ENCODE measurements around the gene CABS1. TPM values are rescaled to one million over a fixed set of nuclear protein-coding genes. Genes with fewer than 3 reads are reported as not detected.

Gene CABS1
- total and polyA plus RNA-seq, 10 of the 15 experiments (the other 5 are each of a cell fraction or from before 2014, with no cell fraction given), result not detected

DNA sequence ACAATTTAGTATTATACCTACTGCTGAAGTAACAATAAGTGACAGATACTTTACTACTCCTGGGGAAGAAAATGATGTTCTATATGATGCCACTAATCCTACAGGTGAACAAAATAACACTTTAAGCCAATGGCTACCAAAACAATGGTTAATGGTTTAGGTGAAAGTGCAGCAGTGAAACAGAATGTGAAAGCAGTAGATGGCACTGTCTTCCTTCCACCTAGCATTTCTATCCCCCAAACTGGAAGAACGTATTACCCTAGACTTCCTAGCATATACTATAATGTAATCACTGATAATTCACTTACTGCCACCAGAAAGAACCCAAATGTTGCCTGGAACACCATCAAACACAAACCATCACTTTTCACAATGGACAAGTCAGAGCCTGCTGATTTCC, 18.9 kb upstream of the CABS1 start:
- ChIA-PET SMC1A (ENCODE audit: uncharacterized antibody, unreplicated experiment) (interaction anchor here (1.2 to 1.9 kb wide), 7 partner anchors 10 to 195 kb away, joined by 3 to 12 read pairs (median 7); no protein-coding TSS in a partner anchor), POLR2A (no interaction called here), CTCF (interaction anchor here (0.7 to 6.8 kb wide), 8 partner anchors 10 to 243 kb away, joined by 3 to 80 read pairs (median 4); no protein-coding TSS in a partner anchor), RAD21 (ENCODE audit: unreplicated experiment) (interaction anchor here (0.6 to 2.3 kb wide), 2 partner anchors 190 to 192 kb away, joined by 3 to 10 read pairs; no protein-coding TSS in a partner anchor)
- FAIRE-seq, result no peak
- no peaks in the 10 kb centered on the region for H3K79me2 ChIP-seq (ENCODE audit: control insufficient read depth, insufficient read depth, low read length)
- intact Hi-C loops (cut with micrococcal nuclease; ENCODE audit: unreplicated experiment), result loop anchor here (1.0 to 5.0 kb wide), 3 partner anchors 91 to 241 kb away; no protein-coding TSS in a partner anchor
- DNase-seq (ENCODE audit: low read depth, low spot score), result no peak
- 0% methylated on average over 1 of the region's 1 CpG for WGBS (ENCODE audit: insufficient coverage, insufficient replicate concordance, low lambda C conversion rate, missing lambda C conversion rate)
- no peak overlapping the region for H3K9ac ChIP-seq (ENCODE audit: control insufficient read depth, insufficient read depth, low read length)
- in situ Hi-C loops (cut with MboI), result no loop called here
- peak; percentile 84 for ATAC-seq
- no peak for TF ChIP-seq EZH2 (IDR thresholded peaks at IDR 0.05; ENCODE audit: borderline replicate concordance, control insufficient read depth, low read depth, low read length)
- TF ChIP-seq POLR2AphosphoS5 (IDR thresholded peaks at IDR 0.05; ENCODE audit: low read length), result no peak
- no peak for TF ChIP-seq HCFC1 (IDR thresholded peaks at IDR 0.05; ENCODE audit: low read length)
- TF ChIP-seq, protein P1, sequence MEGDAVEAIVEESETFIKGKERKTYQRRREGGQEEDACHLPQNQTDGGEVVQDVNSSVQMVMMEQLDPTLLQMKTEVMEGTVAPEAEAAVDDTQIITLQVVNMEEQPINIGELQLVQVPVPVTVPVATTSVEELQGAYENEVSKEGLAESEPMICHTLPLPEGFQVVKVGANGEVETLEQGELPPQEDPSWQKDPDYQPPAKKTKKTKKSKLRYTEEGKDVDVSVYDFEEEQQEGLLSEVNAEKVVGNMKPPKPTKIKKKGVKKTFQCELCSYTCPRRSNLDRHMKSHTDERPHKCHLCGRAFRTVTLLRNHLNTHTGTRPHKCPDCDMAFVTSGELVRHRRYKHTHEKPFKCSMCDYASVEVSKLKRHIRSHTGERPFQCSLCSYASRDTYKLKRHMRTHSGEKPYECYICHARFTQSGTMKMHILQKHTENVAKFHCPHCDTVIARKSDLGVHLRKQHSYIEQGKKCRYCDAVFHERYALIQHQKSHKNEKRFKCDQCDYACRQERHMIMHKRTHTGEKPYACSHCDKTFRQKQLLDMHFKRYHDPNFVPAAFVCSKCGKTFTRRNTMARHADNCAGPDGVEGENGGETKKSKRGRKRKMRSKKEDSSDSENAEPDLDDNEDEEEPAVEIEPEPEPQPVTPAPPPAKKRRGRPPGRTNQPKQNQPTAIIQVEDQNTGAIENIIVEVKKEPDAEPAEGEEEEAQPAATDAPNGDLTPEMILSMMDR (IDR thresholded peaks at IDR 0.05 in 2 of 3, conservative IDR thresholded peaks at IDR 0.05 in 1 of 3; ENCODE audit: control insufficient read depth in 2 of 3, extremely low read depth in 1 of 3, insufficient read depth in 1 of 3, low read depth in 3 of 3, low read length in 3 of 3), result peak; percentile 26 to 49 (median 28); a peak in 3 of 6 replicates
- TF ChIP-seq SMC3 (IDR thresholded peaks at IDR 0.05; ENCODE audit: borderline replicate concordance, low read length), result peak; percentile 52; the same call in 1 of the 2 replicates
- TF ChIP-seq EED (IDR thresholded peaks at IDR 0.05; ENCODE audit: low read depth), result no peak
- TF ChIP-seq SP1 (IDR thresholded peaks at IDR 0.05; ENCODE audit: low read depth, low read length), result no peak
- TF ChIP-seq RAD21 (IDR thresholded peaks at IDR 0.05; ENCODE audit: insufficient read depth, low read depth, low read length), result peak; percentile 42
- no peak for TF ChIP-seq LARP7 (IDR thresholded peaks at IDR 0.05)
- no peak for TF ChIP-seq CBFB (IDR thresholded peaks at IDR 0.05; ENCODE audit: low read depth)
- no peak for TF ChIP-seq SIX5 (IDR thresholded peaks at IDR 0.05; ENCODE audit: low read depth, low read length, severe bottlenecking)
- no peak for TF ChIP-seq RELA (IDR thresholded peaks at IDR 0.05; ENCODE audit: borderline replicate concordance, partially characterized antibody)
- TF ChIP-seq GATAD2B (conservative IDR thresholded peaks at IDR 0.05; ENCODE audit: low read depth), result no peak
- TF ChIP-seq MEF2A (IDR thresholded peaks at IDR 0.05; ENCODE audit: insufficient read depth, low read depth, low read length), result no peak
- TF ChIP-seq IRF4 (IDR thresholded peaks at IDR 0.05; ENCODE audit: low read depth, low read length), result 0 out of 2 replicates have a peak, but pooled peaks have one; percentile 33
- no peak for TF ChIP-seq POLR2A (IDR thresholded peaks at IDR 0.05; ENCODE audit: low read depth, low read length)
- no peak for TF ChIP-seq ATF7 (IDR thresholded peaks at IDR 0.05; ENCODE audit: low read depth)
- TF ChIP-seq, protein P2, sequence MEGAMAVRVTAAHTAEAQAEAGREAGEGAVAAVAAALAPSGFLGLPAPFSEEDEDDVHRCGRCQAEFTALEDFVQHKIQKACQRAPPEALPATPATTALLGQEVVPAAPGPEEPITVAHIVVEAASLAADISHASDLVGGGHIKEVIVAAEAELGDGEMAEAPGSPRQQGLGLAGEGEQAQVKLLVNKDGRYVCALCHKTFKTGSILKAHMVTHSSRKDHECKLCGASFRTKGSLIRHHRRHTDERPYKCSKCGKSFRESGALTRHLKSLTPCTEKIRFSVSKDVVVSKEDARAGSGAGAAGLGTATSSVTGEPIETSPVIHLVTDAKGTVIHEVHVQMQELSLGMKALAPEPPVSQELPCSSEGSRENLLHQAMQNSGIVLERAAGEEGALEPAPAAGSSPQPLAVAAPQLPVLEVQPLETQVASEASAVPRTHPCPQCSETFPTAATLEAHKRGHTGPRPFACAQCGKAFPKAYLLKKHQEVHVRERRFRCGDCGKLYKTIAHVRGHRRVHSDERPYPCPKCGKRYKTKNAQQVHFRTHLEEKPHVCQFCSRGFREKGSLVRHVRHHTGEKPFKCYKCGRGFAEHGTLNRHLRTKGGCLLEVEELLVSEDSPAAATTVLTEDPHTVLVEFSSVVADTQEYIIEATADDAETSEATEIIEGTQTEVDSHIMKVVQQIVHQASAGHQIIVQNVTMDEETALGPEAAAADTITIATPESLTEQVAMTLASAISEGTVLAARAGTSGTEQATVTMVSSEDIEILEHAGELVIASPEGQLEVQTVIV (IDR thresholded peaks at IDR 0.05; ENCODE audit: borderline replicate concordance, partially characterized antibody), result no peak
- no peak for TF ChIP-seq PAX8 (IDR thresholded peaks at IDR 0.05)
- no peak for TF ChIP-seq PAX5 (IDR thresholded peaks at IDR 0.05; ENCODE audit: borderline replicate concordance, low read depth, low read length)
- H4K20me1 ChIP-seq (ENCODE audit: control insufficient read depth, insufficient read depth), result no peaks in the 10 kb centered on the region
- H3K4me2 ChIP-seq (ENCODE audit: control insufficient read depth, insufficient read depth), result no peak overlapping the region
- no peak overlapping the region for H2AFZ ChIP-seq (ENCODE audit: control insufficient read depth, low read depth, low read length)
- H3K4me3 ChIP-seq, result no peak overlapping the region
- BruUV-seq (replicated peaks), result no TSS peak
- H3K27ac ChIP-seq (ENCODE audit: control insufficient read depth, insufficient read depth), result no peak overlapping the region
- no peaks in the 10 kb centered on the region for H3K9me3 ChIP-seq (replicated peaks; ENCODE audit: control insufficient read depth, insufficient read depth, low read length)
- no peaks in the 10 kb centered on the region for H3K27me3 ChIP-seq (replicated peaks in 1 of 2; ENCODE audit: control insufficient read depth in 2 of 2, insufficient read depth in 2 of 2, low read length in 1 of 2)
- H3K4me1 ChIP-seq (ENCODE audit: control insufficient read depth, insufficient read depth, low read length), result no peaks in the 10 kb centered on the region
- no peaks in the 10 kb centered on the region for H3K36me3 ChIP-seq (ENCODE audit: control insufficient read depth in 2 of 2, insufficient read depth in 2 of 2, low read length in 1 of 2)
